ENCODE results near the gene HSF2. TPM values are rescaled to one million over a fixed set of nuclear protein-coding genes. Genes with fewer than 3 reads are reported as not detected.

HSF2 gene
- total RNA-seq, 1 experiment from 2014 or later, result 19.8 TPM

GRCh38 chr6:122352981-122353664 is 46.3 kb upstream of the HSF2 start:
- no peaks in the 10 kb centered on the region for H3K36me3 ChIP-seq (ENCODE audit: control insufficient read depth in 1 of 2, insufficient read depth in 2 of 2, low read length in 2 of 2)
- intact Hi-C loops (cut with micrococcal nuclease), result no loop called here
- H3K4me1 ChIP-seq (ENCODE audit: control insufficient read depth in 1 of 2, insufficient read depth in 2 of 2, low read length in 2 of 2), result no peaks in the 10 kb centered on the region
- no peaks in the 10 kb centered on the region for H4K20me1 ChIP-seq (ENCODE audit: insufficient read depth)
- H3K9me3 ChIP-seq (ENCODE audit: control insufficient read depth in 1 of 2, insufficient read depth in 1 of 2, low read depth in 1 of 2, low read length in 2 of 2), result no peaks in the 10 kb centered on the region
- no peak overlapping the region for H3K27ac ChIP-seq (ENCODE audit: low read depth, low read length)
- TF ChIP-seq FOSL1 (IDR thresholded peaks at IDR 0.05; ENCODE audit: low read depth), result no peak
- no peak for TF ChIP-seq ELF1 (IDR thresholded peaks at IDR 0.05; ENCODE audit: borderline replicate concordance, low read depth)
- no peak for TF ChIP-seq ZBTB33 (IDR thresholded peaks at IDR 0.05; ENCODE audit: extremely low read depth, insufficient replicate concordance, low read length)
- no peak for TF ChIP-seq EZH2 (IDR thresholded peaks at IDR 0.05)
- no peak for TF ChIP-seq MAX (IDR thresholded peaks at IDR 0.05)
- TF ChIP-seq, protein P1, sequence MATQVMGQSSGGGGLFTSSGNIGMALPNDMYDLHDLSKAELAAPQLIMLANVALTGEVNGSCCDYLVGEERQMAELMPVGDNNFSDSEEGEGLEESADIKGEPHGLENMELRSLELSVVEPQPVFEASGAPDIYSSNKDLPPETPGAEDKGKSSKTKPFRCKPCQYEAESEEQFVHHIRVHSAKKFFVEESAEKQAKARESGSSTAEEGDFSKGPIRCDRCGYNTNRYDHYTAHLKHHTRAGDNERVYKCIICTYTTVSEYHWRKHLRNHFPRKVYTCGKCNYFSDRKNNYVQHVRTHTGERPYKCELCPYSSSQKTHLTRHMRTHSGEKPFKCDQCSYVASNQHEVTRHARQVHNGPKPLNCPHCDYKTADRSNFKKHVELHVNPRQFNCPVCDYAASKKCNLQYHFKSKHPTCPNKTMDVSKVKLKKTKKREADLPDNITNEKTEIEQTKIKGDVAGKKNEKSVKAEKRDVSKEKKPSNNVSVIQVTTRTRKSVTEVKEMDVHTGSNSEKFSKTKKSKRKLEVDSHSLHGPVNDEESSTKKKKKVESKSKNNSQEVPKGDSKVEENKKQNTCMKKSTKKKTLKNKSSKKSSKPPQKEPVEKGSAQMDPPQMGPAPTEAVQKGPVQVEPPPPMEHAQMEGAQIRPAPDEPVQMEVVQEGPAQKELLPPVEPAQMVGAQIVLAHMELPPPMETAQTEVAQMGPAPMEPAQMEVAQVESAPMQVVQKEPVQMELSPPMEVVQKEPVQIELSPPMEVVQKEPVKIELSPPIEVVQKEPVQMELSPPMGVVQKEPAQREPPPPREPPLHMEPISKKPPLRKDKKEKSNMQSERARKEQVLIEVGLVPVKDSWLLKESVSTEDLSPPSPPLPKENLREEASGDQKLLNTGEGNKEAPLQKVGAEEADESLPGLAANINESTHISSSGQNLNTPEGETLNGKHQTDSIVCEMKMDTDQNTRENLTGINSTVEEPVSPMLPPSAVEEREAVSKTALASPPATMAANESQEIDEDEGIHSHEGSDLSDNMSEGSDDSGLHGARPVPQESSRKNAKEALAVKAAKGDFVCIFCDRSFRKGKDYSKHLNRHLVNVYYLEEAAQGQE (IDR thresholded peaks at IDR 0.05; ENCODE audit: low read depth), result no peak
- TF ChIP-seq, protein P2, sequence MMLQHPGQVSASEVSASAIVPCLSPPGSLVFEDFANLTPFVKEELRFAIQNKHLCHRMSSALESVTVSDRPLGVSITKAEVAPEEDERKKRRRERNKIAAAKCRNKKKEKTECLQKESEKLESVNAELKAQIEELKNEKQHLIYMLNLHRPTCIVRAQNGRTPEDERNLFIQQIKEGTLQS (IDR thresholded peaks at IDR 0.05), result no peak
- no peak for TF ChIP-seq CTCF (IDR thresholded peaks at IDR 0.05 in 2 of 3, conservative IDR thresholded peaks at IDR 0.05 in 1 of 3; ENCODE audit: borderline replicate concordance in 1 of 3, insufficient read depth in 1 of 3, low read depth in 2 of 3, low read length in 2 of 3)
- TF ChIP-seq TCF7L2 (IDR thresholded peaks at IDR 0.05; ENCODE audit: borderline replicate concordance, extremely low read depth, insufficient read depth, insufficient read length), result no peak
- no peak for TF ChIP-seq SRF (IDR thresholded peaks at IDR 0.05; ENCODE audit: low read depth)
- no peak for TF ChIP-seq EGR1 (IDR thresholded peaks at IDR 0.05; ENCODE audit: low read depth)
- TF ChIP-seq SIN3A (IDR thresholded peaks at IDR 0.05; ENCODE audit: low read depth), result no peak
- TF ChIP-seq ZNF274 (IDR thresholded peaks at IDR 0.05; ENCODE audit: low read depth, low read length), result no peak
- TF ChIP-seq YY1 (IDR thresholded peaks at IDR 0.05; ENCODE audit: extremely low read depth, insufficient replicate concordance, low read depth, low read length), result no peak
- TF ChIP-seq ZFX (IDR thresholded peaks at IDR 0.05), result no peak
- H3K27me3 ChIP-seq (ENCODE audit: insufficient read depth, low read length), result no peaks in the 10 kb centered on the region
- peak overlapping the region; percentile 33 for H2AFZ ChIP-seq (ENCODE audit: low read depth, low read length, poor library complexity, severe bottlenecking)
- ATAC-seq (no peak), DNase-seq (ENCODE audit: low read depth, low spot score) (no peak)
- no peak overlapping the region for H3K9ac ChIP-seq (ENCODE audit: low read length)
- RAD21 ChIA-PET (ENCODE audit: low non-redundant PET in 1 of 2, low total read pairs in 2 of 2, uncharacterized antibody in 2 of 2, unreplicated experiment in 2 of 2), result no interaction called here
- POLR2A ChIA-PET, result no interaction called here
- CTCF ChIA-PET, result no interaction called here
- H3K4me3 ChIP-seq (replicated peaks in 1 of 2; ENCODE audit: low read depth in 1 of 2, low read length in 2 of 2), result no peak overlapping the region
- no peaks in the 10 kb centered on the region for H3K79me2 ChIP-seq (ENCODE audit: insufficient read depth, low read length)
- H3K4me2 ChIP-seq (ENCODE audit: low read length), result no peak overlapping the region
- H3K9me2 ChIP-seq (ENCODE audit: insufficient read depth), result no peaks in the 10 kb centered on the region
- BruUV-seq (replicated peaks), result no TSS peak

Data from HCT116 (cell line).